GM21717 (cell line): ENCODE results near the gene KRT6A.

Source experiments
- ATAC-seq: cut with Tn5 transposase; IDR thresholded peaks from one replicate; pipeline ENCODE4 v1.9.1; 2021; ENCODE audit warnings: mild to moderate bottlenecking, moderate library complexity; ENCODE audit not compliant: unreplicated experiment

The KRT6A gene

GRCh38 chr12:52438305-52439301, 54.5 kb downstream of the KRT6A start:
- no peak for ATAC-seq

DNA sequence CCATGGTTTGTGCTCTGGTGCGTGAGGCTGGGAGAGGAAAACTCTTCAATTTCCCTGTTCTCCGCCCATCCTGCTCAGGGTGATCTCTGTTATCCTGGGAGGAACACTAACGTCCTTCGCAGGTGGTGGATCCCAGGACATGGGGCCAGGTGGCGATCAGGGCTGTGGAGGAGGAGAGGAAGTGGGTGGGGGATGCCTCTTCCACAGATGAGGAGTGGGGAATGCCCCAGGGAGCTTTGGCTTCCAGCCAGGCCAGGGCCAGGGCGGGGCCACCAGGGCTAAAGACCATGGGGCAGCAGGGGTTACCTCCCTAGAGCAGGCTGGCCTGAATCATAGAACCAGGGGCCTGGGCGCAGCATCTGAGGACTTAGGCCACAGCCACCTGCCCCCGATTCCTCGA, 55.5 kb downstream of the KRT6A start:
- ATAC-seq, result no peak
